BLaER1 treated with 17β-estradiol and CSF1 and Interleukin-3, amounts not matched to agents 10 nM and 100 nM (cell line): ENCODE measurements around the gene FHIT.

Experiments
- H3K27ac ChIP-seq, 11 experiments: shearing (Covaris generic); formaldehyde crosslinking; 2 replicates each; pipeline ENCODE4 v1.8.1; 2022
- H3K27me3 ChIP-seq, 11 experiments: shearing (Covaris generic); formaldehyde crosslinking; 2 replicates each; pipeline ENCODE4 v1.8.1; 2022
- H3K36me3 ChIP-seq, 11 experiments: shearing (Covaris generic); formaldehyde crosslinking; 2 replicates each; pipeline ENCODE4 v1.8.1; 2022
- H3K4me1 ChIP-seq, 10 experiments: shearing (Covaris generic); formaldehyde crosslinking; 2 replicates each; pipeline ENCODE4 v1.8.1; 2022
- H3K4me2 ChIP-seq, 11 experiments: shearing (Covaris generic); formaldehyde crosslinking; 2 replicates each; pipeline ENCODE4 v1.8.1; 2022
- H3K4me3 ChIP-seq, 10 experiments: shearing (Covaris generic); formaldehyde crosslinking; 2 replicates each; pipeline ENCODE4 v1.8.1; 2022
- H3K9ac ChIP-seq, 11 experiments: shearing (Covaris generic); formaldehyde crosslinking; 2 replicates each; pipeline ENCODE4 v1.8.1; 2022
- H3K9me3 ChIP-seq, 11 experiments: shearing (Covaris generic); formaldehyde crosslinking; replicated peaks in 1 of 11; 2 replicates each; pipeline ENCODE4 v1.8.1; 2022
- H4K20me1 ChIP-seq, 11 experiments: shearing (Covaris generic); formaldehyde crosslinking; 2 replicates each; pipeline ENCODE4 v1.8.1; 2022
- Cebpa-rat ChIP-seq, 11 experiments: shearing (Covaris generic); IDR thresholded peaks; 2 replicates each; pipeline ENCODE4 v1.8.1; 2022

The FHIT gene

GRCh38 chr3:60827666-60828065 lies 423.6 kb downstream of the FHIT start:
- Histone ChIP-seq H3K4me1 (no peaks in the 10 kb centered on the region), H3K4me2 (no peak overlapping the region), H3K36me3 (no peaks in the 10 kb centered on the region), H3K9ac (no peak overlapping the region), H3K4me3 (no peak overlapping the region), H3K27me3 (no peaks in the 10 kb centered on the region), H3K27ac (no peak overlapping the region), H4K20me1 (no peaks in the 10 kb centered on the region), H3K9me3 (peaks cover 12 to 22% (median 19%) of the 10 kb centered on the region in 11 experiments; a peak in 21 of 22 replicates)
- no peak for TF ChIP-seq Cebpa-rat (IDR thresholded peaks at IDR 0.05)

GRCh38 chr3:60826511-60826910 lies 424.7 kb downstream of the FHIT start:
- H3K4me3 ChIP-seq = no peak overlapping the region
- no peak overlapping the region for H3K27ac ChIP-seq
- peaks cover 12 to 22% (median 19%) of the 10 kb centered on the region in 11 experiments; a peak in 21 of 22 replicates for H3K9me3 ChIP-seq
- TF ChIP-seq Cebpa-rat (IDR thresholded peaks at IDR 0.05) = no peak
- H3K9ac ChIP-seq = no peak overlapping the region
- no peaks in the 10 kb centered on the region for H4K20me1 ChIP-seq
- H3K36me3 ChIP-seq = no peaks in the 10 kb centered on the region
- no peaks in the 10 kb centered on the region for H3K4me1 ChIP-seq
- H3K4me2 ChIP-seq = no peak overlapping the region
- no peaks in the 10 kb centered on the region for H3K27me3 ChIP-seq

GRCh38 chr3:60812502-60812901 lies 438.8 kb downstream of the FHIT start:
- Histone ChIP-seq H3K9me3 (peaks cover 0 to 7% (median 0%) of the 10 kb centered on the region in 11 experiments; a peak in 5 of 22 replicates), H3K4me3 (no peak overlapping the region), H4K20me1 (no peaks in the 10 kb centered on the region), H3K9ac (no peak overlapping the region), H3K4me1 (no peaks in the 10 kb centered on the region), H3K4me2 (no peak overlapping the region), H3K27me3 (no peaks in the 10 kb centered on the region), H3K36me3 (no peaks in the 10 kb centered on the region), H3K27ac (no peak overlapping the region)
- no peak for TF ChIP-seq Cebpa-rat (IDR thresholded peaks at IDR 0.05)

- no peaks in the 10 kb centered on the region for H4K20me1 ChIP-seq
- no peak overlapping the region for H3K4me2 ChIP-seq
- no peaks in the 10 kb centered on the region for H3K27me3 ChIP-seq
- no peak for TF ChIP-seq Cebpa-rat (IDR thresholded peaks at IDR 0.05)
- H3K9ac ChIP-seq = no peak overlapping the region
- no peak overlapping the region for H3K27ac ChIP-seq
- H3K36me3 ChIP-seq = no peaks in the 10 kb centered on the region
- peaks cover 0 to 3% (median 0%) of the 10 kb centered on the region in 11 experiments; a peak in 2 of 22 replicates for H3K9me3 ChIP-seq
- no peaks in the 10 kb centered on the region for H3K4me1 ChIP-seq
- H3K4me3 ChIP-seq = no peak overlapping the region
Measured at GRCh38 chr3:60810881-60811280, 440.4 kb downstream of the FHIT start.

- H3K27me3 ChIP-seq = no peaks in the 10 kb centered on the region
- H3K4me1 ChIP-seq = no peaks in the 10 kb centered on the region
- H3K9me3 ChIP-seq = no peaks in the 10 kb centered on the region
- H3K36me3 ChIP-seq = no peaks in the 10 kb centered on the region
- peak in 5 of 11 experiments; percentile 18 to 60 (median 36); a peak in 3 of 22 replicates for TF ChIP-seq Cebpa-rat (IDR thresholded peaks at IDR 0.05)
- H4K20me1 ChIP-seq = no peaks in the 10 kb centered on the region
- no peak overlapping the region for H3K4me3 ChIP-seq
- no peak overlapping the region for H3K9ac ChIP-seq
- no peak overlapping the region for H3K4me2 ChIP-seq
- no peak overlapping the region for H3K27ac ChIP-seq
Measured at GRCh38 chr3:60809857-60810610, 441.2 kb downstream of the FHIT start.

- Histone ChIP-seq H3K9ac (no peak overlapping the region), H3K27me3 (no peaks in the 10 kb centered on the region), H3K4me3 (no peak overlapping the region), H3K36me3 (no peaks in the 10 kb centered on the region), H4K20me1 (no peaks in the 10 kb centered on the region), H3K4me1 (no peaks in the 10 kb centered on the region), H3K4me2 (no peak overlapping the region), H3K9me3 (no peaks in the 10 kb centered on the region), H3K27ac (no peak overlapping the region)
- TF ChIP-seq Cebpa-rat (IDR thresholded peaks at IDR 0.05) = no peak
Measured at GRCh38 chr3:60803216-60804173, 447.8 kb downstream of the FHIT start.

GRCh38 chr3:60801307-60801706 lies 449.9 kb downstream of the FHIT start:
- Histone ChIP-seq H3K4me2 (no peak overlapping the region), H3K9ac (no peak overlapping the region), H3K4me1 (no peaks in the 10 kb centered on the region), H3K36me3 (no peaks in the 10 kb centered on the region), H4K20me1 (no peaks in the 10 kb centered on the region), H3K4me3 (no peak overlapping the region), H3K27ac (no peak overlapping the region), H3K9me3 (no peaks in the 10 kb centered on the region), H3K27me3 (no peaks in the 10 kb centered on the region)
- TF ChIP-seq Cebpa-rat (IDR thresholded peaks at IDR 0.05) = no peak

- Histone ChIP-seq H3K4me1 (no peaks in the 10 kb centered on the region), H3K36me3 (no peaks in the 10 kb centered on the region), H3K9me3 (no peaks in the 10 kb centered on the region), H3K27ac (no peak overlapping the region), H3K27me3 (no peaks in the 10 kb centered on the region), H3K4me2 (no peak overlapping the region), H3K9ac (no peak overlapping the region), H4K20me1 (no peaks in the 10 kb centered on the region), H3K4me3 (no peak overlapping the region)
- TF ChIP-seq Cebpa-rat (IDR thresholded peaks at IDR 0.05) = no peak
Measured at GRCh38 chr3:60798456-60798855, 452.8 kb downstream of the FHIT start.

GRCh38 chr3:60792249-60792852 lies 458.9 kb downstream of the FHIT start:
- no peak for TF ChIP-seq Cebpa-rat (IDR thresholded peaks at IDR 0.05)
- no peaks in the 10 kb centered on the region for H3K4me1 ChIP-seq
- H3K36me3 ChIP-seq = no peaks in the 10 kb centered on the region
- H3K9me3 ChIP-seq = no peaks in the 10 kb centered on the region
- H3K4me2 ChIP-seq = no peak overlapping the region
- H3K4me3 ChIP-seq = no peak overlapping the region
- H3K9ac ChIP-seq = no peak overlapping the region
- no peak overlapping the region for H3K27ac ChIP-seq
- H3K27me3 ChIP-seq = no peaks in the 10 kb centered on the region
- H4K20me1 ChIP-seq = no peaks in the 10 kb centered on the region
